Mesothelial cell of epicardium (in vitro differentiated cells): ENCODE data around the gene LAIR2. TPM values are rescaled to one million over a fixed set of nuclear protein-coding genes. Genes with fewer than 3 reads are reported as not detected.

Source experiments
- DNase-seq, 2 experiments: peaks; one replicate each; pipeline ENCODE4 v3.0.0; 2021; ENCODE audit warnings: low spot score in 2 of 2; ENCODE audit not compliant: unreplicated experiment in 2 of 2
- H3K27ac Mint-ChIP-seq: 2 replicates; pipeline ENCODE4 v1.8.0; 2021; ENCODE audit warnings: mixed read lengths
- H3K27me3 Mint-ChIP-seq: 2 replicates; pipeline ENCODE4 v1.8.0; 2021; ENCODE audit warnings: low read depth, mixed read lengths
- H3K36me3 Mint-ChIP-seq: 2 replicates; pipeline ENCODE4 v1.8.0; 2021; ENCODE audit warnings: mixed read lengths
- H3K4me1 Mint-ChIP-seq: 2 replicates; pipeline ENCODE4 v1.8.0; 2021; ENCODE audit warnings: mixed read lengths
- H3K4me3 Mint-ChIP-seq: 2 replicates; pipeline ENCODE4 v1.8.0; 2021; ENCODE audit warnings: mild to moderate bottlenecking, moderate library complexity, mixed read lengths
- H3K9me3 Mint-ChIP-seq: 2 replicates; pipeline ENCODE4 v1.8.0; 2021; ENCODE audit warnings: mixed read lengths
- total RNA-seq: library from RNA; stranded (reverse); gene quantifications from 3 replicates; pipeline ENCODE4 v1.2.1, GENCODE V29; 2021
- TF ChIP-seq, protein P1 (sequence below): fragments of 200-600 bp; sonication (generic); IDR thresholded peaks from one replicate; pipeline ENCODE4 v1.5.0; 2021; ENCODE audit warnings: antibody characterized with exemption; ENCODE audit not compliant: unreplicated experiment

The LAIR2 gene
- total RNA-seq, 1 donor from 2014 or later: not detected

DNA sequence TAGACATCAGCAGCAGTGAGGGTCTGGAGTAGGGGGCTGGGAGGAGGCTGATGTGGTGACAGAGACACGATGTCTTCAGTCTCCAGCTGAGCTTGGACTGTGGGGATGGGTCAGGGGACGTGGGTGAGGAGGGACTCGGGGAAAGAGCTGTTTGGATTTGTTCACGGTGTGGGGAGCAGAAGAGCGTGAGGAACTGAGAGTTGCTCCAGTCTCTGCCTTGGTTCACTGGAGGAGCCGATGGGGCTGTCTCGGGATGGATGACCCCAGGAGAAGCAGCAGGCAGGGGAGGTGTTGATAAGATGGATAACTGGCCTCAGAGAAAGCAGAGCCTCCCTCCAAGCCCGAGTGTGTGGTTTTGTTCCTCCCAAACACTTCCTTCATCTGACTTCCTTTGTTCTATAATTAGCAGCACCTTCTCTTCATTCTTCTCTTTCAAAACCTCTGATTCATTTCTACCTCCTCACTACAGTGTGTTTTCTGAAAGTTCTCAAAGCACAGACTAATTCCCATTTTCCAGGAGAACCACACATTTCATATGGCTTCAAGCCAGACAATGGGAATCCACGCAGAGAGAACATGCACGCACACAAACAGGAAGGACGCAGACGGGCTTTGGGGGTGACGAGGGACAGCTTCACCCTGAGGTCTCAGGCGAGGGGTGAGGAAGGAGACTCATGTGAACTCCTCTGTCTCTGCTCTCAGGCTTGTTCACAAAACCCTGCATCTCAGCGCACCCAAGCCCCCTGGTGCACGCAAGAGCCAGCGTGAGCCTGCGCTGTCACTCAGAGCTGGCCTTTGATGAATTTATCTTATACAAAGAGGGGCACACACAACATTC lies 18.6 kb downstream of the LAIR2 start:
- no peak overlapping the region for H3K4me3 Mint-ChIP-seq
- TF ChIP-seq, protein P1, sequence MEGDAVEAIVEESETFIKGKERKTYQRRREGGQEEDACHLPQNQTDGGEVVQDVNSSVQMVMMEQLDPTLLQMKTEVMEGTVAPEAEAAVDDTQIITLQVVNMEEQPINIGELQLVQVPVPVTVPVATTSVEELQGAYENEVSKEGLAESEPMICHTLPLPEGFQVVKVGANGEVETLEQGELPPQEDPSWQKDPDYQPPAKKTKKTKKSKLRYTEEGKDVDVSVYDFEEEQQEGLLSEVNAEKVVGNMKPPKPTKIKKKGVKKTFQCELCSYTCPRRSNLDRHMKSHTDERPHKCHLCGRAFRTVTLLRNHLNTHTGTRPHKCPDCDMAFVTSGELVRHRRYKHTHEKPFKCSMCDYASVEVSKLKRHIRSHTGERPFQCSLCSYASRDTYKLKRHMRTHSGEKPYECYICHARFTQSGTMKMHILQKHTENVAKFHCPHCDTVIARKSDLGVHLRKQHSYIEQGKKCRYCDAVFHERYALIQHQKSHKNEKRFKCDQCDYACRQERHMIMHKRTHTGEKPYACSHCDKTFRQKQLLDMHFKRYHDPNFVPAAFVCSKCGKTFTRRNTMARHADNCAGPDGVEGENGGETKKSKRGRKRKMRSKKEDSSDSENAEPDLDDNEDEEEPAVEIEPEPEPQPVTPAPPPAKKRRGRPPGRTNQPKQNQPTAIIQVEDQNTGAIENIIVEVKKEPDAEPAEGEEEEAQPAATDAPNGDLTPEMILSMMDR: no peak
- H3K27me3 Mint-ChIP-seq: no peaks in the 10 kb centered on the region
- H3K36me3 Mint-ChIP-seq: peaks cover 11% of the 10 kb centered on the region
- H3K27ac Mint-ChIP-seq: no peak overlapping the region
- no peaks in the 10 kb centered on the region for H3K4me1 Mint-ChIP-seq
- peaks cover 69% of the 10 kb centered on the region for H3K9me3 Mint-ChIP-seq
- no peak for DNase-seq

DNA sequence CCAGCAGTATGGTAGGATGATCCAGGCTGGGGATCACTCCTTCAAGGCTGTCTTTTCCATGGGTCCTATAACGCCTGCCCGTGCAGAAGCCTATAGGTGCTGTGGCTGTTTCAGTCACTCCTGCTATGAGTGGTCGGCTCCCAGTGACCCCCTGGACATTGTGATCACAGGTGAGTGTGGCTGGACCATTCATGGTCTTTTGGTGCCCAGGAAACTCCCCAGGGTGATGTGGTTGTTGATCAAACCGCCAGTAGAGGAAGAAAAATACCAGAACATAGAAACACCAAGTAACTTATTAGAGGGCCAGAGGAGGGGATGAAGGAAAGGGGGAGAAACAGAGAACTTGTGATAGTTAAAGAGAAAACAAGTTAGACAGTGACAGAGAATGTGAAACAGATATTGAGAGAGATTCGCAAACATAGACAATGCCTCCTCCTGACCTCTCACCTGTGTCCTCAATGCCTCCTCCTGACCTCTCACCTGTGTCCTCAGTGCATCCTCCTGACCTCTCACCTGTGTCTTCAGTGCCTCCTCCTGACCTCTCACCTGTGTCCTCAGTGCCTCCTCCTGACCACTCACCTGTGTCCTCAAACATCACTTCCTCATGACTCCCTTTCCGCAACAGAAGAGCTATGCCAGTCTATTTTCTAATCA lies 19.4 kb downstream of the LAIR2 start:
- Mint-ChIP-seq H3K36me3 (peaks cover 11% of the 10 kb centered on the region), H3K27ac (no peak overlapping the region), H3K9me3 (peaks cover 71% of the 10 kb centered on the region), H3K4me1 (no peaks in the 10 kb centered on the region), H3K4me3 (no peak overlapping the region), H3K27me3 (no peaks in the 10 kb centered on the region)
- TF ChIP-seq, protein P1: no peak
- no peak for DNase-seq

DNA sequence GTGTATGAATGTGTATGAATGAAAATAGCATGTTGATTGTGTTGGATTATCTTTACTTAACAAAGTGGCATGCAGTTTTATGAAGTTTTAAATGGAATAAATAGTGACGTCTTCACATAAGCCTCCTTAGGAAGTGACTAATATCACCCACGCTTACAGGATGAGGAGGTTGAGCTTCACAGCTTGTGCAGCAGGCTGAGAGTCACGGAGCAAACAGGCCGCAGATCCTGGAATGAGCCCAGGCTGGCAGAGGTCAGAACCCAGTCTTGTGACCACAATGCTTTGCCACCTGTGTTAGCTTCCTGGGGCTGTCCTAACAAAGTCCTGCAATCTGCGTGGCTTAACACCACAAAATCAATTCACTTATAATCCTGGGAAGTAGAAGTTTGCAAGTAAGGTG lies 20.8 kb downstream of the LAIR2 start:
- no peak for DNase-seq
- TF ChIP-seq, protein P1: no peak
- H3K4me1 Mint-ChIP-seq: no peaks in the 10 kb centered on the region
- peaks cover 11% of the 10 kb centered on the region for H3K36me3 Mint-ChIP-seq
- H3K4me3 Mint-ChIP-seq: no peak overlapping the region
- H3K27ac Mint-ChIP-seq: no peak overlapping the region
- H3K27me3 Mint-ChIP-seq: no peaks in the 10 kb centered on the region
- H3K9me3 Mint-ChIP-seq: peaks cover 72% of the 10 kb centered on the region

DNA sequence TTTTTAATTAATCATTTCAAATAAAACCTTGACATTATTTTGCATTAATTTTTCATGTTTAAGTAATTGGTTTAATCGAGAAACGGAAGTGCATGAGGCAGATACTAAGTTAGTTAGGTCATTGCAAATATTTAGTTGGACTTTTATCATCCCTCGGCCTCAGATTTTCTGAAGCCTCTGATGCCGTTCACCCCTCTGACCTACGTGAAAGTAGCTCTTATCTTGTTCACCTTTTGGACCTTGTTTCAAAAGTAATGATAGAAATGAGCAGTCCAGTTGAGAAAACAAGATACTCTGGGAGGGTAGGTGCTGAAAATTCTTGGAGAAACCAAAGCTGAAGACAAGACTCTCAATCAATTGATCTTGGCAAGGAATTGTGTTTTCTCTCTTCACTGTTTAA lies 23.0 kb downstream of the LAIR2 start:
- Mint-ChIP-seq H3K27me3 (no peaks in the 10 kb centered on the region), H3K9me3 (peaks cover 75% of the 10 kb centered on the region), H3K27ac (no peak overlapping the region), H3K4me1 (no peaks in the 10 kb centered on the region), H3K4me3 (no peak overlapping the region), H3K36me3 (peaks cover 10% of the 10 kb centered on the region)
- DNase-seq: no peak
- TF ChIP-seq, protein P1: no peak

DNA sequence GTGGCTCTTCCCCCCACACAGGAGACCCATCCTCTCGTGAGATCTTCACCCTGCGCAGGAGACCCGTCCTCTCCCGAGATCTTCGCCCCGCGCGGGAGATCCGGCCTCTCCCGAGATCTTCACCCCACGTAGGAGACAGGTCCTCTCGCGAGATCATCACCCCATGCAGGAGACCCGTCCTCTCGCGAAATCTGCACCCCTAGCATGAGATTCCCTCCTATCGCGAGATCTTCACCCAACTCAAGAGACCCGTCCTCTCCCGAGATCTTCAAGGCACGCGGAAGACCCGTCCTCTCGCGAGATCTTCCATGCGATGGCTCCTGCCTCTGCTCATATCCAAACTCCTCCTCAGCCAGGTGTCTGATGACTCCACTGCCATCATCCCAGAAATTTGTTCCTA lies 24.3 kb downstream of the LAIR2 start:
- no peak overlapping the region for H3K4me3 Mint-ChIP-seq
- H3K27ac Mint-ChIP-seq: no peak overlapping the region
- DNase-seq: no peak
- no peaks in the 10 kb centered on the region for H3K4me1 Mint-ChIP-seq
- H3K27me3 Mint-ChIP-seq: no peaks in the 10 kb centered on the region
- H3K36me3 Mint-ChIP-seq: peaks cover 6% of the 10 kb centered on the region
- peaks cover 70% of the 10 kb centered on the region for H3K9me3 Mint-ChIP-seq
- TF ChIP-seq, protein P1: no peak
